Measurements from ENCODE around the gene BRINP2.

DNA sequence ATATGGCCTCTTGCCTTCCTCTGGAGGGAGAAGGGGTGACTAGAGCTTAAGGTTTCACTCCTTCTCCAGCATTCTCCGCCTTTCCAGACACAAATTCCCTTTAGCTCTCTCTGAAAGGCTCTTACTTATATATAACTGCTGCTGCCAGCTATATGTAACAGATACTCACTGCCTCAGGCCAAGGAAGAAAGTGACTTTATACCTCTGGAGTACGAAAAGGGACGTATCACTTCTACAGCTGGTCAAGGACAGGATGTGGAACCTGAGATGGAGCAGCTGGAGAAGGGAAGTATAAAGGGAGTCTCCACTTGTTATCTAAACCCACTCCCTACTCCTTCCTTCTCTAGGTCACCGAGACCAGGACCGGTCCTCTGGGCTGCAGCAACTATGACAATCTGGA is 102.4 kb downstream of the BRINP2 start:
- TF ChIP-seq HOXA7 (CRISPR knock-in tag; IDR thresholded peaks at IDR 0.05) (no peak), KDM1A (IDR thresholded peaks at IDR 0.05; ENCODE audit: low read depth) (no peak), ZSCAN20 (CRISPR knock-in tag; IDR thresholded peaks at IDR 0.05) (no peak), POLR2A (IDR thresholded peaks at IDR 0.05; ENCODE audit: low read length) (no peak)
- TF ChIP-seq, protein P1, sequence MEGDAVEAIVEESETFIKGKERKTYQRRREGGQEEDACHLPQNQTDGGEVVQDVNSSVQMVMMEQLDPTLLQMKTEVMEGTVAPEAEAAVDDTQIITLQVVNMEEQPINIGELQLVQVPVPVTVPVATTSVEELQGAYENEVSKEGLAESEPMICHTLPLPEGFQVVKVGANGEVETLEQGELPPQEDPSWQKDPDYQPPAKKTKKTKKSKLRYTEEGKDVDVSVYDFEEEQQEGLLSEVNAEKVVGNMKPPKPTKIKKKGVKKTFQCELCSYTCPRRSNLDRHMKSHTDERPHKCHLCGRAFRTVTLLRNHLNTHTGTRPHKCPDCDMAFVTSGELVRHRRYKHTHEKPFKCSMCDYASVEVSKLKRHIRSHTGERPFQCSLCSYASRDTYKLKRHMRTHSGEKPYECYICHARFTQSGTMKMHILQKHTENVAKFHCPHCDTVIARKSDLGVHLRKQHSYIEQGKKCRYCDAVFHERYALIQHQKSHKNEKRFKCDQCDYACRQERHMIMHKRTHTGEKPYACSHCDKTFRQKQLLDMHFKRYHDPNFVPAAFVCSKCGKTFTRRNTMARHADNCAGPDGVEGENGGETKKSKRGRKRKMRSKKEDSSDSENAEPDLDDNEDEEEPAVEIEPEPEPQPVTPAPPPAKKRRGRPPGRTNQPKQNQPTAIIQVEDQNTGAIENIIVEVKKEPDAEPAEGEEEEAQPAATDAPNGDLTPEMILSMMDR (IDR thresholded peaks at IDR 0.05), result no peak

Measured in A549 (cell line).